ENCODE results near the gene CLCN6. TPM values are rescaled to one million over a fixed set of nuclear protein-coding genes. Genes with fewer than 3 reads are reported as not detected.

Gene CLCN6
- polyA plus RNA-seq, 1 donor (not counting 4 experiments of a cell fraction or from before 2014, with no cell fraction given), result 7.4 TPM

DNA sequence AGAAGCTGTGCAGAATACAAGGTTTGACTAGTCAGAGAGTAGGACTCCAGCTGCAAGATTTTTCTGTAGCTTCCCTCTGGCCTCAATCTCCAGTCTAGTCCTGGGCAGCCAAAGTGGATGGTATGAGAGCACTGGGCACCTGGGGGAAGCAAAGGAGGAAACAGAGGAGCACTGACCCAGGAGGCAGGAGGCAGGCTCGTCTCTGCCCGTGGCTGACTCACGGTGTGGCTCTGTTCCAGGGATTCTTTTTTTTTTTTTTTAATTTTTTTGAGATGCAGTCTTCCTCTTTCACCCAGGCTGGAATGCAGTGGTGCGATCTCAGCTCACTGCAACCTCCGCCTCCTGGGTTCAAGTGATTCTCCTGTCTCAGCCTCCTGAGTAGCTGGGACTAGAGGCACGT, 56.9 kb downstream of the CLCN6 start:
- TF ChIP-seq, protein P1, sequence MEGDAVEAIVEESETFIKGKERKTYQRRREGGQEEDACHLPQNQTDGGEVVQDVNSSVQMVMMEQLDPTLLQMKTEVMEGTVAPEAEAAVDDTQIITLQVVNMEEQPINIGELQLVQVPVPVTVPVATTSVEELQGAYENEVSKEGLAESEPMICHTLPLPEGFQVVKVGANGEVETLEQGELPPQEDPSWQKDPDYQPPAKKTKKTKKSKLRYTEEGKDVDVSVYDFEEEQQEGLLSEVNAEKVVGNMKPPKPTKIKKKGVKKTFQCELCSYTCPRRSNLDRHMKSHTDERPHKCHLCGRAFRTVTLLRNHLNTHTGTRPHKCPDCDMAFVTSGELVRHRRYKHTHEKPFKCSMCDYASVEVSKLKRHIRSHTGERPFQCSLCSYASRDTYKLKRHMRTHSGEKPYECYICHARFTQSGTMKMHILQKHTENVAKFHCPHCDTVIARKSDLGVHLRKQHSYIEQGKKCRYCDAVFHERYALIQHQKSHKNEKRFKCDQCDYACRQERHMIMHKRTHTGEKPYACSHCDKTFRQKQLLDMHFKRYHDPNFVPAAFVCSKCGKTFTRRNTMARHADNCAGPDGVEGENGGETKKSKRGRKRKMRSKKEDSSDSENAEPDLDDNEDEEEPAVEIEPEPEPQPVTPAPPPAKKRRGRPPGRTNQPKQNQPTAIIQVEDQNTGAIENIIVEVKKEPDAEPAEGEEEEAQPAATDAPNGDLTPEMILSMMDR (optimal IDR thresholded peaks at IDR 0.05 in 1 of 3, IDR thresholded peaks at IDR 0.05 in 1 of 3, conservative IDR thresholded peaks at IDR 0.05 in 1 of 3; ENCODE audit: extremely low read depth in 1 of 3, insufficient read depth in 2 of 3, low read length in 3 of 3), result no peak
- TF ChIP-seq EZH2 (IDR thresholded peaks at IDR 0.05; ENCODE audit: low read length), result no peak
- dilution Hi-C loops (cut with MboI; ENCODE audit: extremely low pct_ligation_motif_present, low sequenced_read_pairs), result no loop called here
- Histone ChIP-seq H4K20me1 (ENCODE audit: control insufficient read depth, extremely low read depth, insufficient read depth, low read length) (no peaks in the 10 kb centered on the region), H3K36me3 (ENCODE audit: control insufficient read depth in 2 of 2, extremely low read depth in 1 of 2, insufficient read depth in 2 of 2, low read length in 2 of 2) (no peaks in the 10 kb centered on the region), H3K4me2 (ENCODE audit: control insufficient read depth, extremely low read depth, insufficient read depth, low read depth, low read length) (no peak overlapping the region), H3K9ac (ENCODE audit: control insufficient read depth, extremely low read depth, insufficient read depth, low read length) (no peak overlapping the region), H3K4me1 (ENCODE audit: control insufficient read depth, extremely low read depth, insufficient read depth, low read length) (peaks cover 3% of the 10 kb centered on the region), H3K4me3 (ENCODE audit: control insufficient read depth in 2 of 3, extremely low read depth in 1 of 3, insufficient read depth in 2 of 3, low read depth in 1 of 3, low read length in 3 of 3) (no peak overlapping the region), H3K79me2 (ENCODE audit: control insufficient read depth, insufficient read depth, low read length) (no peaks in the 10 kb centered on the region), H3K9me3 (ENCODE audit: control insufficient read depth, low read depth, low read length) (no peaks in the 10 kb centered on the region), H3K9me1 (ENCODE audit: control insufficient read depth, extremely low read depth, insufficient read depth, low read length) (no peaks in the 10 kb centered on the region), H2AFZ (ENCODE audit: control insufficient read depth, low read length) (no peak overlapping the region), H3K27ac (ENCODE audit: control insufficient read depth, insufficient read depth, low read length) (no peak overlapping the region), H3K27me3 (ENCODE audit: control insufficient read depth, extremely low read depth, insufficient read depth, low read length) (peaks cover 37% of the 10 kb centered on the region)
- DNase-seq (ENCODE audit: low read depth, low spot score) (no peak), FAIRE-seq (peak; percentile 52)

DNA sequence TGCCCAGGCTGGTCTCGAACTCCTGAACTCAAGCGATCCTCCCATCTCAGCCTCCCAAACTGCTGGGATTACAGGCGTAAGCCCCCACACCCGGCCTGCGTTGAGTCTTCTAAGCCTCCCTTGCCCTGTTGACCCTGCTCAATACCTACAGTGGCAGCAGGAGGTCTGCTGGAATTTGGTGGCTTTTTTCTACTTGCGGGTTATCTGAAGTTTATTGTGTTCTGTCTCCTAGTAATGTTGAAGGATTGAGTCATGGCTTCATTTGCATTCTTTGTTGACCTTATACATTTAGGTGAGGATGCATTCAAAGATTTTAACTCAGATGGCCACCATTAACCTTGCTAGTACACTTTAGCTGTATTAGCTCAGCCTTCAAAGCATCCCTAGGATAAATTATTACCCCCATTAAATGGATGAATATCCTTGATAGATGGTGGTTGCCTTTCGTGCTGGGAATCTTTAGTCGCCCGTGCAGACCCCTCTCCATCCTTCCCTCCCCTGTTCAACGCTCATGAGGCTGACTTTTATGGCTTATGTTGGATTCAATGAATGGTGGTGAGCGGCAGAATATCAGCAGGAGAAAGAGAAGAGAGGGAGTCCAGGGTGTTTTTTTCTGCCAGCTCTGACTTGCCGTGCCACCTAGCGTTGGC, 62.5 kb downstream of the CLCN6 start:
- TF ChIP-seq EZH2 (IDR thresholded peaks at IDR 0.05; ENCODE audit: low read length), result no peak
- TF ChIP-seq, protein P1 (optimal IDR thresholded peaks at IDR 0.05 in 1 of 3, IDR thresholded peaks at IDR 0.05 in 1 of 3, conservative IDR thresholded peaks at IDR 0.05 in 1 of 3; ENCODE audit: extremely low read depth in 1 of 3, insufficient read depth in 2 of 3, low read length in 3 of 3), result no peak
- dilution Hi-C loops (cut with MboI; ENCODE audit: extremely low pct_ligation_motif_present, low sequenced_read_pairs), result no loop called here
- H3K36me3 ChIP-seq (ENCODE audit: control insufficient read depth in 2 of 2, extremely low read depth in 1 of 2, insufficient read depth in 2 of 2, low read length in 2 of 2), result no peaks in the 10 kb centered on the region
- no peak overlapping the region for H3K9ac ChIP-seq (ENCODE audit: control insufficient read depth, extremely low read depth, insufficient read depth, low read length)
- no peak overlapping the region for H3K27ac ChIP-seq (ENCODE audit: control insufficient read depth, insufficient read depth, low read length)
- H3K9me3 ChIP-seq (ENCODE audit: control insufficient read depth, low read depth, low read length), result no peaks in the 10 kb centered on the region
- no peak overlapping the region for H3K4me2 ChIP-seq (ENCODE audit: control insufficient read depth, extremely low read depth, insufficient read depth, low read depth, low read length)
- no peak overlapping the region for H3K4me3 ChIP-seq (ENCODE audit: control insufficient read depth in 2 of 3, extremely low read depth in 1 of 3, insufficient read depth in 2 of 3, low read depth in 1 of 3, low read length in 3 of 3)
- H3K27me3 ChIP-seq (ENCODE audit: control insufficient read depth, extremely low read depth, insufficient read depth, low read length), result peaks cover 6% of the 10 kb centered on the region
- H2AFZ ChIP-seq (ENCODE audit: control insufficient read depth, low read length), result no peak overlapping the region
- H3K9me1 ChIP-seq (ENCODE audit: control insufficient read depth, extremely low read depth, insufficient read depth, low read length), result no peaks in the 10 kb centered on the region
- no peaks in the 10 kb centered on the region for H3K4me1 ChIP-seq (ENCODE audit: control insufficient read depth, extremely low read depth, insufficient read depth, low read length)
- H4K20me1 ChIP-seq (ENCODE audit: control insufficient read depth, extremely low read depth, insufficient read depth, low read length), result no peaks in the 10 kb centered on the region
- FAIRE-seq, result no peak
- no peak for DNase-seq (ENCODE audit: low read depth, low spot score)
- H3K79me2 ChIP-seq (ENCODE audit: control insufficient read depth, insufficient read depth, low read length), result no peaks in the 10 kb centered on the region

Data from keratinocyte (primary cell).